K562 (cell line): ENCODE data around the gene IDUA. TPM values are rescaled to one million over a fixed set of nuclear protein-coding genes. Genes with fewer than 3 reads are reported as not detected.

ENCODE experiments used
- BDP1 ChIP-seq: IDR thresholded peaks from 3 replicates; pipeline ENCODE4 v1.6.1; 2011; ENCODE audit not compliant: insufficient read length, insufficient read depth
- BMI1 ChIP-seq: fragments of 150-350 bp; IDR thresholded peaks from 2 replicates; pipeline ENCODE4 v1.6.1; 2014; ENCODE audit warnings: low read length
- CCAR2 ChIP-seq: fragments of 200-400 bp; formaldehyde crosslinking; IDR thresholded peaks from 2 replicates; pipeline ENCODE4 v1.6.1; 2017; ENCODE audit warnings: mild to moderate bottlenecking, low read depth, low read length
- CEBPG ChIP-seq, 3 experiments: fragments of 200-800 bp in 1 of 3; sonication (Bioruptor generic) in 1 of 3; sonication (generic) in 1 of 3; formaldehyde crosslinking in 1 of 3; IDR thresholded peaks in 2 of 3; conservative IDR thresholded peaks in 1 of 3; 2 replicates each; pipeline versions ENCODE4 v1.6.1 to v1.8.0; 2016 to 2022; ENCODE audit warnings: missing compliant biosample characterization in 2 of 3, missing genetic modification characterization in 2 of 3, mild to moderate bottlenecking in 1 of 3, missing genetic modification reagents in 1 of 3
- CREM ChIP-seq: IDR thresholded peaks from 2 replicates; pipeline ENCODE4 v1.6.1; 2014; ENCODE audit warnings: antibody characterized with exemption, low read depth
- EGR1 ChIP-seq: fragments of 450-650 bp; conservative IDR thresholded peaks from 2 replicates; pipeline ENCODE4 v1.6.1; 2017; ENCODE audit warnings: mild to moderate bottlenecking
- FOXJ2 ChIP-seq: fragments of 200-800 bp; sonication (Bioruptor generic); IDR thresholded peaks from 2 replicates; pipeline ENCODE4 v1.6.1; 2016; ENCODE audit warnings: missing genetic modification characterization, missing compliant biosample characterization
- KDM4B ChIP-seq, 2 experiments: fragments of 450-650 bp in 1 of 2; sonication (generic) in 1 of 2; IDR thresholded peaks; 2 replicates each; pipeline ENCODE4 v1.6.1; 2016 to 2017; ENCODE audit warnings: borderline replicate concordance in 2 of 2, antibody characterized with exemption in 1 of 2, low read depth in 1 of 2, mild to moderate bottlenecking in 1 of 2
- KHSRP ChIP-seq: fragments of 450-650 bp; IDR thresholded peaks from 2 replicates; pipeline ENCODE4 v1.6.1; 2017
- MAZ ChIP-seq, 2 experiments: fragments of 450-650 bp in 1 of 2; sonication (generic) in 1 of 2; formaldehyde crosslinking; IDR thresholded peaks in 1 of 2; conservative IDR thresholded peaks in 1 of 2; 2 replicates each; pipeline versions ENCODE4 v1.4.0 to v1.5.0; 2020; ENCODE audit warnings: mild to moderate bottlenecking in 1 of 2, missing genetic modification reagents in 1 of 2
- NFATC3 ChIP-seq: fragments of 450-650 bp; IDR thresholded peaks from 2 replicates; pipeline ENCODE4 v1.6.1; 2017; ENCODE audit warnings: mild to moderate bottlenecking
- PHB ChIP-seq: fragments of 250-450 bp; sonication (Bioruptor Pico); IDR thresholded peaks from 2 replicates; pipeline ENCODE4 v1.5.0; 2021
- PHF8 ChIP-seq: fragments of 200-600 bp; sonication (generic); IDR thresholded peaks from 2 replicates; pipeline ENCODE4 v1.6.1; 2012; ENCODE audit warnings: mixed run types, mild to moderate bottlenecking, inconsistent platforms, low read length, moderate library complexity, borderline replicate concordance
- POLR2G ChIP-seq: fragments of 200-400 bp; formaldehyde crosslinking; IDR thresholded peaks from 2 replicates; pipeline ENCODE4 v1.6.1; 2017; ENCODE audit warnings: low read depth, mild to moderate bottlenecking, antibody characterized with exemption, low read length, moderate library complexity
- PTTG1 ChIP-seq: fragments of 450-650 bp; IDR thresholded peaks from 2 replicates; pipeline ENCODE4 v1.6.1; 2016; ENCODE audit warnings: low read depth, mild to moderate bottlenecking, missing genetic modification characterization, missing compliant biosample characterization
- RBM14 ChIP-seq: fragments of 200-400 bp; formaldehyde crosslinking; IDR thresholded peaks from 2 replicates; pipeline ENCODE4 v1.6.1; 2018; ENCODE audit warnings: low read depth, mild to moderate bottlenecking, low read length, moderate library complexity, borderline replicate concordance; ENCODE audit not compliant: insufficient read depth
- SIRT6 ChIP-seq: IDR thresholded peaks from one replicate; pipeline ENCODE4 v1.6.1; 2012; ENCODE audit warnings: low read depth, mild to moderate bottlenecking, control low read depth, inconsistent platforms, low read length, moderate library complexity
- SP1 ChIP-seq: sonication (generic); formaldehyde crosslinking; IDR thresholded peaks from 2 replicates; pipeline ENCODE4 v1.8.1; 2022; ENCODE audit warnings: mild to moderate bottlenecking, missing genetic modification reagents
- SRSF1 ChIP-seq: fragments of 200-400 bp; formaldehyde crosslinking; IDR thresholded peaks from 2 replicates; pipeline ENCODE4 v1.6.1; 2017; ENCODE audit warnings: mild to moderate bottlenecking, low read depth, low read length, moderate library complexity
- TRIM24 ChIP-seq, 2 experiments: fragments of 450-650 bp; IDR thresholded peaks; 2 replicates each; pipeline ENCODE4 v1.6.1; 2016
- TRIM25 ChIP-seq: fragments of 450-650 bp; IDR thresholded peaks from 2 replicates; pipeline ENCODE4 v1.7.0; 2016; ENCODE audit warnings: borderline replicate concordance
- VEZF1 ChIP-seq: fragments of 200-800 bp; sonication (Bioruptor generic); IDR thresholded peaks from 2 replicates; pipeline ENCODE4 v1.6.1; 2017; ENCODE audit warnings: missing genetic modification characterization, missing compliant biosample characterization
- ZNF143 ChIP-seq: sonication (generic); formaldehyde crosslinking; IDR thresholded peaks from 2 replicates; pipeline ENCODE4 v1.9.0; 2022; ENCODE audit warnings: mild to moderate bottlenecking, missing genetic modification reagents
- ZNF274 ChIP-seq: IDR thresholded peaks from 2 replicates; pipeline ENCODE4 v1.6.1; 2011; ENCODE audit warnings: low read depth, mild to moderate bottlenecking, low read length, moderate library complexity, borderline replicate concordance
- ZNF354B ChIP-seq: fragments of 250-450 bp; sonication (Bioruptor Pico); IDR thresholded peaks from 2 replicates; pipeline ENCODE4 v1.4.0; 2020
- ZNF551 ChIP-seq: fragments of 250-450 bp; sonication (Bioruptor Pico); IDR thresholded peaks from 2 replicates; pipeline ENCODE4 v1.5.0; 2021; ENCODE audit warnings: mild to moderate bottlenecking, moderate library complexity
- ZNF75A ChIP-seq: fragments of 450-650 bp; formaldehyde crosslinking; IDR thresholded peaks from 2 replicates; pipeline ENCODE4 v1.4.0; 2020; ENCODE audit warnings: mild to moderate bottlenecking
- polyA plus RNA-seq, 8 experiments: library from polyadenylated mRNA; depleted of rRNA in 4 of 8; stranded (reverse) in 5 of 8; unstranded in 3 of 8; fragments of >200 nt; fragmentation: Nextera tagmentation in 2 of 8; fragmentation: Illumina TruSeq in 1 of 8; extraction: Ambion mirVana in 2 of 8; extraction: Trizol in 1 of 8; gene quantifications; 2 replicates each; pipeline versions ENCODE4 v1.2.1 to v1.2.3, GENCODE V29; 2011 to 2014; ENCODE audit warnings: inconsistent platforms in 1 of 8, missing spikeins in 1 of 8
- total RNA-seq, 7 experiments: library from RNA; depleted of rRNA in 6 of 7; stranded (reverse); fragments of >200 nt in 6 of 7; fragmentation: Illumina TruSeq in 2 of 7; extraction: Trizol in 2 of 7; gene quantifications; 2 replicates each; pipeline versions ENCODE4 v1.2.1 to v1.2.3, GENCODE V29; 2011 to 2021; ENCODE audit warnings: low replicate concordance in 1 of 7

IDUA gene
- total and polyA plus RNA-seq, 9 of the 15 experiments (the other 6 are each of a cell fraction or from before 2014, with no cell fraction given), result 0.04 to 16.1 (median 1.2) TPM

- TF ChIP-seq VEZF1 (peak; percentile 77), EGR1 (no peak), CREM (no peak), MAZ (CRISPR knock-in tag; conservative IDR thresholded peaks at IDR 0.05 in 1 of 2, IDR thresholded peaks at IDR 0.05 in 1 of 2) (peak in 1 of 2 experiments; percentile 50; a peak in 2 of 4 replicates), ZNF75A (CRISPR knock-in tag) (no peak), PTTG1 (no peak), KHSRP (no peak), NFATC3 (no peak), SIRT6 (no peak), SRSF1 (no peak), RBM14 (no peak), FOXJ2 (tag) (no peak), PHB (CRISPR knock-in tag) (no peak), KDM4B (IDR thresholded peaks at IDR 0.05; ENCODE audit: borderline replicate concordance in 2 of 2, low read depth in 1 of 2) (no peak), ZNF551 (no peak), BDP1 (no peak), SP1 (CRISPR knock-in tag) (no peak), ZNF143 (CRISPR knock-in tag) (no peak), POLR2G (peak; percentile 75), PHF8 (peak; percentile 63; the same call in 1 of the 2 replicates), CCAR2 (no peak), ZNF274 (no peak), ZNF354B (CRISPR knock-in tag) (no peak), TRIM24 (IDR thresholded peaks at IDR 0.05) (no peak), TRIM25 (no peak), BMI1 (no peak), CEBPG (CRISPR knock-in tag; IDR thresholded peaks at IDR 0.05) (no peak), CEBPG (tag; conservative IDR thresholded peaks at IDR 0.05 in 1 of 2, IDR thresholded peaks at IDR 0.05 in 1 of 2) (no peak)
These were observed 13.1 kb upstream of the IDUA start, which contains the start of gene DGKQ (continued) for GRCh38 chr4:973431-974397.
